ENCODE data around the gene UPK1A. TPM values are rescaled to one million over a fixed set of nuclear protein-coding genes. Genes with fewer than 3 reads are reported as not detected.

Gene UPK1A
- total RNA-seq, 5 donors from 2014 or later (not counting 1 experiment from before 2014, with no cell fraction given) = 0.20 to 0.56 (median 0.38) TPM; not detected in 1

DNA sequence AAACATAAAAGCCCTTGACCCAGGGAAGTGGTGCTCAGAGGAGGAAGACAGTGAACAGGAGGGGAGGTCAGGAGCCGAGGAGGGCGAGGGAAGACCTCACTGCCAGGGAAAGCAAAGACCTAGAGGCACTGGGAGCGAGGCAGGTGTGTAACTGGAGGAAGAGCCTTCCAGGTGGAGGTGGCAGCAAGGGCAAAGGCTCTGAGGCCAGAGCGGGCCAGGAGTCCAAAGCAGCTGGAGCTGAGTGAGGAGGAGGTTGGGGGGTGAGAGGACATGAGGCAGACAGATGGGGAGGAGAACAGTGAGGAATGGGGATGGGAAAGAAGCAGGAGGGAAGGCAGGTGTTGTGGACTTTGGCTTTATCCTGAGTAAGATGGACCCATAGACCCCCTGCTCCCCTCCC, 3.7 kb downstream of the UPK1A start:
- H3K27ac Mint-ChIP-seq = no peak overlapping the region

DNA sequence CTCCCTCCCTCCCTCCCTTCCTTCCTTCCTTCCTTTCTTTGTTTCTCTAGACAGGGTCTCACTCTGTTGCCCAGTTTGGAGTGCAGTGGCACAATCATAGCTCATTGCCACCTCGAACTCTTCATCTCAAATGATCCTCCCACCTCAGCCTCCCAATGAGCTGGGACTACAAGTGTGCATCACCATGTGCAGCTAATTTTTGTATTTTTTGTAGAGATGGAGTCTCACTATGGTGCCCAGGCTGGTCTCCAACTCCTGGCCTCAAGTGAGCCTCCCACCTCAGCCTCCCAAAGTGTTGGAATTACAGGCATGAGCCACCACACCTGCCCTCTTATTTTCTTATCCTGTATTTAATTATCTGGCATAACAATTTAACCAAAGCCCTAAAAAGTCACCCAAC, 4.4 kb downstream of the UPK1A start:
- ChIA-PET POLR2A (no interaction called here), CTCF (interaction anchor here in 1 of 2 donors (0.6 kb wide), 1 partner anchor 73 kb away, joined by 5 read pairs; no protein-coding TSS in a partner anchor)
- Mint-ChIP-seq H3K27me3 (peaks cover 15 to 37% of the 10 kb centered on the region in 2 donors), H3K9me3 (no peaks in the 10 kb centered on the region), H3K36me3 (no peaks in the 10 kb centered on the region), H3K4me1 (peaks cover 8 to 10% (median 8%) of the 10 kb centered on the region in 3 donors), H3K4me3 (no peak overlapping the region), H3K27ac (no peak overlapping the region)
- no CpG with 5 or more reads among the region's 1 CpG for WGBS (ENCODE audit: insufficient coverage)
- DNase-seq (no peak), ATAC-seq (replicated peaks in 1 of 4) (no peak)
- H3K4me1 ChIP-seq (ENCODE audit: control insufficient read depth in 1 of 2, extremely low read depth in 1 of 2, insufficient read depth in 2 of 2, low read length in 2 of 2) = peaks cover 4 to 13% of the 10 kb centered on the region in 2 experiments
- H3K4me3 ChIP-seq (ENCODE audit: control insufficient read depth in 1 of 2, extremely low read depth in 1 of 2, low read length in 1 of 2) = no peak overlapping the region
- H3K9me3 ChIP-seq = no peaks in the 10 kb centered on the region
- peaks cover 9 to 41% of the 10 kb centered on the region in 2 experiments for H3K27me3 ChIP-seq (replicated peaks in 1 of 2; ENCODE audit: control insufficient read depth in 2 of 2, extremely low read depth in 1 of 2, insufficient read depth in 2 of 2, low read length in 1 of 2)
- H3K36me3 ChIP-seq (ENCODE audit: control insufficient read depth in 2 of 2, extremely low read depth in 1 of 2, insufficient read depth in 1 of 2, low read length in 1 of 2) = peaks cover under 1 to 4% of the 10 kb centered on the region in 2 donors
- H3K27ac ChIP-seq (ENCODE audit: low read length) = no peak overlapping the region

More for the DNA sequence above, 3.7 kb downstream of the UPK1A start:
- Histone ChIP-seq H3K27me3 (replicated peaks in 1 of 2; ENCODE audit: control insufficient read depth in 2 of 2, extremely low read depth in 1 of 2, insufficient read depth in 2 of 2, low read length in 1 of 2) (peaks cover 9 to 39% of the 10 kb centered on the region in 2 experiments), H3K4me3 (ENCODE audit: control insufficient read depth in 1 of 2, extremely low read depth in 1 of 2, low read length in 1 of 2) (no peak overlapping the region), H3K4me1 (ENCODE audit: control insufficient read depth in 1 of 2, extremely low read depth in 1 of 2, insufficient read depth in 2 of 2, low read length in 2 of 2) (peaks cover 4 to 13% of the 10 kb centered on the region in 2 experiments), H3K27ac (ENCODE audit: low read length) (no peak overlapping the region), H3K9me3 (no peaks in the 10 kb centered on the region), H3K36me3 (ENCODE audit: control insufficient read depth in 2 of 2, extremely low read depth in 1 of 2, insufficient read depth in 1 of 2, low read length in 1 of 2) (peaks cover 7 to 8% of the 10 kb centered on the region in 2 donors)
- no peaks in the 10 kb centered on the region for H3K36me3 Mint-ChIP-seq
- peaks cover 8 to 10% (median 8%) of the 10 kb centered on the region in 3 donors for H3K4me1 Mint-ChIP-seq
- DNase-seq = no peak
- ChIA-PET POLR2A (no interaction called here), CTCF (no interaction called here)
- no peak for ATAC-seq (replicated peaks in 1 of 4)
- H3K9me3 Mint-ChIP-seq = no peaks in the 10 kb centered on the region
- H3K27me3 Mint-ChIP-seq = peaks cover 14 to 36% of the 10 kb centered on the region in 2 donors
- 76% methylated on average over 4 of the region's 4 CpGs for WGBS (ENCODE audit: insufficient coverage)
- H3K4me3 Mint-ChIP-seq = no peak overlapping the region

DNA sequence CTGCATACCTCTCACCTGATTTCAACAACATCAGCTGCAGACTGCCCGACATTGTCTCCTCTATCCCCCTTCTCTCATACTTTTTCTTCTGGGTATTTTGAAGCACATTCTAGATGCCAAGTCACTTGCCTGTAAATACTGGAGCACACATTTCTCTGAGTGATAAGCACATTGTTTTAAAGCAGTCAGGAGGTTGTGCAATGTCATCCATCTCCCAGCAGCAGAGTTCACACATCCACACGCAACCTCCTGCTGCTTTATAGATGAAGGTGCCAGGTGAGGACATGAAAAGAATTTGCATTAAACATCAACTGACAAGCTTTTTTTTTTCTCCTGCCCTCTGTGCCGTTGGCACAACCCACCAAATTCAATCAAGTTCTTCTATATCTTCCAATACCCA, 5.5 kb downstream of the UPK1A start:
- Mint-ChIP-seq H3K4me1 (peaks cover 8 to 10% (median 8%) of the 10 kb centered on the region in 3 donors), H3K4me3 (peak overlapping the region in 1 of 3 donors; percentile 34), H3K27me3 (peaks cover 17 to 42% of the 10 kb centered on the region in 2 donors), H3K27ac (peak overlapping the region in 1 of 2 donors; percentile 72), H3K9me3 (no peaks in the 10 kb centered on the region), H3K36me3 (no peaks in the 10 kb centered on the region)
- ChIA-PET CTCF (no interaction called here), POLR2A (interaction anchor here in 1 of 2 donors (0.6 kb wide), 1 partner anchor 10 kb away, joined by 5 read pairs; no protein-coding TSS in a partner anchor)
- Histone ChIP-seq H3K27me3 (replicated peaks in 1 of 2; ENCODE audit: control insufficient read depth in 2 of 2, extremely low read depth in 1 of 2, insufficient read depth in 2 of 2, low read length in 1 of 2) (peaks cover 9 to 41% of the 10 kb centered on the region in 2 experiments), H3K4me1 (ENCODE audit: control insufficient read depth in 1 of 2, extremely low read depth in 1 of 2, insufficient read depth in 2 of 2, low read length in 2 of 2) (peaks cover 4 to 13% of the 10 kb centered on the region in 2 experiments), H3K27ac (ENCODE audit: low read length) (no peak overlapping the region), H3K4me3 (ENCODE audit: control insufficient read depth in 1 of 2, extremely low read depth in 1 of 2, low read length in 1 of 2) (no peak overlapping the region), H3K9me3 (no peaks in the 10 kb centered on the region), H3K36me3 (ENCODE audit: control insufficient read depth in 2 of 2, extremely low read depth in 1 of 2, insufficient read depth in 1 of 2, low read length in 1 of 2) (no peaks in the 10 kb centered on the region)
- no peak for DNase-seq
- no peak for ATAC-seq (replicated peaks in 1 of 4)
- 67% methylated on average over 1 of the region's 3 CpGs for WGBS (ENCODE audit: insufficient coverage)

DNA sequence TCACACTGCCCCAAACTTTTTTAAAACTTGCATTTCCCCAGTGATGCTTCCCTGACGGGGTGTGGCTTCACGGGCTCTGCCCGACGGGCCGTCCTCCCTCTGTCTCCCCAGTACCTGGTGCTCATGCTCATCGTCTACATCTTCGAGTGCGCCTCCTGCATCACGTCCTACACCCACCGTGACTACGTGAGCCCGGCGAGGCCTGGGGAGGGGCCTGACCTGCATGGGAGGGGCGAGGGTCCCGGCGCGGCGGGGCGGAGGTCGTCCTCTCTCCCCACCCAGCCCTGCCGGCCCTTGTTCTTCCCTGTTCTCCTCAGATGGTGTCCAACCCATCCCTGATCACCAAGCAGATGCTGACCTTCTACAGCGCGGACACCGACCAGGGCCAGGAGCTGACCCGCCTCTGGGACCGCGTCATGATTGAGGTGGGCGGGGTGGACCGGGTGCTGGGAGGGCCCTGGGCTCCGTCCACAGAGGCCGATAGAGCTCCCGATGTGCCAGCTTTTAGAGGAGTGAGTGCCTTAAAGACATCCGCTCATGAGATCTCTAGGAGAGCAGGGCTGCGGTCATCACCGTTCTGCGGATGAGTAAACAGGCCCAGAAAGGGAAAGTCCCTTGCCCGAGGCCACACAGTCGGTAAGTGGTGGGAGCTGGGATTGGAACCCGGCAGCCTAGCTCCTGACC, 6.9 kb downstream of the UPK1A start:
- POLR2A ChIA-PET = no interaction called here
- WGBS (ENCODE audit: insufficient coverage) = 3% methylated on average over 30 of the region's 39 CpGs
- Histone ChIP-seq H3K36me3 (ENCODE audit: control insufficient read depth in 2 of 2, extremely low read depth in 1 of 2, insufficient read depth in 1 of 2, low read length in 1 of 2) (no peaks in the 10 kb centered on the region), H3K27ac (ENCODE audit: low read length) (no peak overlapping the region), H3K4me1 (ENCODE audit: control insufficient read depth in 1 of 2, extremely low read depth in 1 of 2, insufficient read depth in 2 of 2, low read length in 2 of 2) (peaks cover 4 to 13% of the 10 kb centered on the region in 2 experiments), H3K4me3 (ENCODE audit: control insufficient read depth in 1 of 2, extremely low read depth in 1 of 2, low read length in 1 of 2) (peak overlapping the region; percentile 10 to 45), H3K27me3 (replicated peaks in 1 of 2; ENCODE audit: control insufficient read depth in 2 of 2, extremely low read depth in 1 of 2, insufficient read depth in 2 of 2, low read length in 1 of 2) (peaks cover 9 to 41% of the 10 kb centered on the region in 2 experiments), H3K9me3 (no peaks in the 10 kb centered on the region)
- Mint-ChIP-seq H3K9me3 (no peaks in the 10 kb centered on the region), H3K4me3 (peak overlapping the region; percentile 71 to 76 (median 75)), H3K27ac (peak overlapping the region; percentile 11 to 23), H3K36me3 (no peaks in the 10 kb centered on the region), H3K4me1 (peaks cover 8 to 10% (median 8%) of the 10 kb centered on the region in 3 donors), H3K27me3 (peaks cover 17 to 44% of the 10 kb centered on the region in 2 donors)
- ATAC-seq (replicated peaks in 1 of 4) (peak; percentile 73 to 88 (median 86)), DNase-seq (peak in 22 of 35 experiments; percentile 5 to 59 (median 17))
- CTCF ChIA-PET = interaction anchor here in 1 of 2 donors (0.5 to 0.6 kb wide), 2 partner anchors 9 to 20 kb away, joined by 3 to 5 read pairs; no protein-coding TSS in a partner anchor

DNA sequence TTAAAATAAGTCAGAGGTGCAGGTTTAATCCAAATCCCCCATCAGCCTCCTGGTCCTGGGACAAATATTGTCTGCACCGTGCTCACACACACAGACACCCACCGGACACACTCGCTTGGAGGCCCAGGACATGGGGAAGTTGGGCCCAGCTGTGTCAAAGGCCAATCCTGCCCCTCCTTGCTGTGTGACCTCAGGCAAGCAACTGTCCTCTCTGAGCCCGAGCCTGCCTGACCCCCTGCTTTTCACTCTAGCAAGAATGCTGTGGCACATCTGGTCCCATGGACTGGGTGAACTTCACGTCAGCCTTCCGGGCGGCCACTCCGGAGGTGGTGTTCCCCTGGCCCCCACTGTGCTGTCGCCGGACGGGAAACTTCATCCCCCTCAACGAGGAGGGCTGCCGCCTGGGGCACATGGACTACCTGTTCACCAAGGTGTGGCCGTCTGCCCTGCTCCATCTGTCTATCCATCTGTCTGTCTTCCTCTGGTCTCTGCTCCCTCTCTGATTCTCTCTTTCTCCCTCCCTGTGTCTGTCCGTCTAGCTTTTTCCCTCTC, 9.3 kb downstream of the UPK1A start:
- no peaks in the 10 kb centered on the region for H3K9me3 Mint-ChIP-seq
- H3K36me3 Mint-ChIP-seq = no peaks in the 10 kb centered on the region
- no peaks in the 10 kb centered on the region for H3K36me3 ChIP-seq (ENCODE audit: control insufficient read depth in 2 of 2, extremely low read depth in 1 of 2, insufficient read depth in 1 of 2, low read length in 1 of 2)
- no peak overlapping the region for H3K4me3 Mint-ChIP-seq
- no peak for DNase-seq
- H3K27ac ChIP-seq (ENCODE audit: low read length) = no peak overlapping the region
- no peak for ATAC-seq (replicated peaks in 1 of 4)
- peaks cover 4 to 13% of the 10 kb centered on the region in 2 experiments for H3K4me1 ChIP-seq (ENCODE audit: control insufficient read depth in 1 of 2, extremely low read depth in 1 of 2, insufficient read depth in 2 of 2, low read length in 2 of 2)
- peaks cover 9 to 34% of the 10 kb centered on the region in 2 experiments for H3K27me3 ChIP-seq (replicated peaks in 1 of 2; ENCODE audit: control insufficient read depth in 2 of 2, extremely low read depth in 1 of 2, insufficient read depth in 2 of 2, low read length in 1 of 2)
- CTCF ChIA-PET = interaction anchor here in 1 of 2 donors (0.6 to 0.7 kb wide), 2 partner anchors 113 to 161 kb away, joined by 3 to 4 read pairs; no protein-coding TSS in a partner anchor
- WGBS (ENCODE audit: insufficient coverage) = 76% methylated on average over 9 of the region's 15 CpGs
- peaks cover 12 to 32% of the 10 kb centered on the region in 2 donors for H3K27me3 Mint-ChIP-seq
- H3K9me3 ChIP-seq = no peaks in the 10 kb centered on the region
- peak overlapping the region in 1 of 2 donors; percentile 56 for H3K27ac Mint-ChIP-seq
- POLR2A ChIA-PET = no interaction called here
- H3K4me3 ChIP-seq (ENCODE audit: control insufficient read depth in 1 of 2, extremely low read depth in 1 of 2, low read length in 1 of 2) = no peak overlapping the region
- peaks cover 8 to 10% (median 8%) of the 10 kb centered on the region in 3 donors for H3K4me1 Mint-ChIP-seq

DNA sequence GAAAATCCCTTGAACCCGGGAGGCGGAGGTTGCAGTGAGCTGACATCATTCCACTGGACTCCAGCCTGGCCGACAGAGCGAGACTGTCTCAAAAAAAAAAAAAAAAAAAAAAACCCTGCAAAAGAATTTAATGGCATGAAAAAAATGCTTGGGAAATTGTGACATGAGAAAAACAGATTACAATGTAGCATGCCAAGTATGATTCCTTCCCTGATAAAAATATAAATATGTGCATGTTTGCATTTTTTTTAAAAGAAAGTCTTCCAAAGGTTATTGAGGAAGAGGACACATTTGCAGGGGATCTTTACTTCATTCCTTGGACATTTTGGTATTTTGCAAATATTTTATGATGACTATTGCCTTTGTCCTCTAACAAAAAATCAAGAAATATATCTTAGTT, 23.5 kb downstream of the UPK1A start:
- H3K27ac Mint-ChIP-seq = no peak overlapping the region
- ATAC-seq (replicated peaks in 1 of 4) (no peak), DNase-seq (no peak)
- CTCF ChIA-PET = no interaction called here
- Histone ChIP-seq H3K27me3 (replicated peaks in 1 of 2; ENCODE audit: control insufficient read depth in 2 of 2, extremely low read depth in 1 of 2, insufficient read depth in 2 of 2, low read length in 1 of 2) (peaks cover 0 to 5% of the 10 kb centered on the region in 2 experiments), H3K36me3 (ENCODE audit: control insufficient read depth in 2 of 2, extremely low read depth in 1 of 2, insufficient read depth in 1 of 2, low read length in 1 of 2) (no peaks in the 10 kb centered on the region), H3K9me3 (no peaks in the 10 kb centered on the region), H3K4me3 (ENCODE audit: control insufficient read depth in 1 of 2, extremely low read depth in 1 of 2, low read length in 1 of 2) (no peak overlapping the region), H3K4me1 (ENCODE audit: control insufficient read depth in 1 of 2, extremely low read depth in 1 of 2, insufficient read depth in 2 of 2, low read length in 2 of 2) (no peaks in the 10 kb centered on the region), H3K27ac (ENCODE audit: low read length) (no peak overlapping the region)
- H3K9me3 Mint-ChIP-seq = no peaks in the 10 kb centered on the region
- no peaks in the 10 kb centered on the region for H3K4me1 Mint-ChIP-seq
- H3K27me3 Mint-ChIP-seq = no peaks in the 10 kb centered on the region
- POLR2A ChIA-PET = interaction anchor here in 1 of 2 donors (0.7 kb wide), 1 partner anchor 306 kb away, joined by 4 read pairs; no protein-coding TSS in a partner anchor
- H3K36me3 Mint-ChIP-seq = no peaks in the 10 kb centered on the region
- WGBS (ENCODE audit: insufficient coverage) = no CpG with 5 or more reads among the region's 4 CpGs
- H3K4me3 Mint-ChIP-seq = no peak overlapping the region

Measured in T-cell (primary cell).